GM23338 (cell line): Measurements from ENCODE around the gene USP3. TPM values are rescaled to one million over a fixed set of nuclear protein-coding genes. Genes with fewer than 3 reads are reported as not detected.

ENCODE experiments used
- ATAC-seq: fragments of 200-7000 bp; cut with Tn5 transposase; 3 replicates; pipeline ENCODE4 v1.9.1; 2020
- DNase-seq: peaks from one replicate; pipeline ENCODE4 v3.0.0-alpha.2; 2015; ENCODE audit warnings: low spot score
- H2AFZ ChIP-seq: fragments of 200-600 bp; sonication (generic); 2 replicates; pipeline ENCODE4 v1.8.0; 2016; ENCODE audit warnings: antibody characterized with exemption, mild to moderate bottlenecking, moderate library complexity
- H3F3A ChIP-seq: fragments of 200-600 bp; sonication (generic); replicated peaks from 2 replicates; pipeline ENCODE4 v1.8.0; 2017; ENCODE audit warnings: antibody characterized with exemption, mixed run types, low read depth
- H3K27ac ChIP-seq: fragments of 200-600 bp; sonication (generic); 2 replicates; pipeline ENCODE4 v1.6.1; 2016; ENCODE audit warnings: low read depth
- H3K27me3 ChIP-seq: fragments of 200-600 bp; sonication (generic); 2 replicates; pipeline ENCODE4 v1.8.0; 2016; ENCODE audit warnings: mild to moderate bottlenecking, mixed run types, moderate library complexity; ENCODE audit not compliant: insufficient read depth
- H3K36me3 ChIP-seq: fragments of 200-600 bp; sonication (generic); 2 replicates; pipeline ENCODE4 v1.8.0; 2016; ENCODE audit warnings: mild to moderate bottlenecking; ENCODE audit not compliant: insufficient read depth
- H3K4me1 ChIP-seq: fragments of 200-600 bp; sonication (generic); 2 replicates; pipeline ENCODE4 v1.8.0; 2016; ENCODE audit warnings: mild to moderate bottlenecking, moderate library complexity; ENCODE audit not compliant: insufficient read depth
- H3K4me2 ChIP-seq: fragments of 200-600 bp; sonication (generic); 2 replicates; pipeline ENCODE4 v1.7.1; 2017; ENCODE audit warnings: mixed run types
- H3K4me3 ChIP-seq: fragments of 200-600 bp; sonication (generic); 2 replicates; pipeline ENCODE4 v1.6.1; 2016; ENCODE audit warnings: mixed run types
- H3K79me2 ChIP-seq: fragments of 200-600 bp; sonication (generic); replicated peaks from 2 replicates; pipeline ENCODE4 v1.8.0; 2017; ENCODE audit warnings: mild to moderate bottlenecking; ENCODE audit not compliant: insufficient read depth
- H3K9me2 ChIP-seq: fragments of 200-600 bp; sonication (generic); 2 replicates; pipeline ENCODE4 v1.8.0; 2017; ENCODE audit not compliant: insufficient read depth
- H4K20me1 ChIP-seq: fragments of 200-600 bp; sonication (generic); replicated peaks from 2 replicates; pipeline ENCODE4 v1.8.0; 2017; ENCODE audit warnings: mild to moderate bottlenecking; ENCODE audit not compliant: insufficient read depth
- H3K27ac Mint-ChIP-seq: 2 replicates; pipeline ENCODE4 v1.8.0; 2020; ENCODE audit warnings: inconsistent platforms, mild to moderate bottlenecking, moderate library complexity, mixed read lengths
- H3K27me3 Mint-ChIP-seq: 3 replicates; pipeline ENCODE4 v1.8.0; 2022; ENCODE audit warnings: low read depth, mild to moderate bottlenecking, moderate library complexity, mixed read lengths, inconsistent platforms; ENCODE audit not compliant: insufficient read depth, poor library complexity
- H3K36me3 Mint-ChIP-seq: 3 replicates; pipeline ENCODE4 v1.8.0; 2021; ENCODE audit warnings: low read depth, mild to moderate bottlenecking, inconsistent platforms, moderate library complexity, mixed read lengths
- H3K4me1 Mint-ChIP-seq: 3 replicates; pipeline ENCODE4 v1.8.0; 2020; ENCODE audit warnings: mild to moderate bottlenecking, inconsistent platforms, mixed read lengths
- H3K4me3 Mint-ChIP-seq: 3 replicates; pipeline ENCODE4 v1.8.0; 2021; ENCODE audit warnings: moderate library complexity, mild to moderate bottlenecking, inconsistent platforms, mixed read lengths
- H3K9me3 Mint-ChIP-seq: 3 replicates; pipeline ENCODE4 v1.8.0; 2020; ENCODE audit warnings: moderate library complexity, mild to moderate bottlenecking, inconsistent platforms, mixed read lengths
- CREB1 ChIP-seq: fragments of 250-450 bp; sonication (Bioruptor Pico); IDR thresholded peaks from 2 replicates; pipeline ENCODE4 v1.5.0; 2020; ENCODE audit warnings: low read depth, mild to moderate bottlenecking, moderate library complexity
- CTCF ChIP-seq, 2 experiments: fragments of 200-600 bp in 1 of 2; sonication (generic) in 1 of 2; conservative IDR thresholded peaks; 2 replicates each; pipeline versions ENCODE4 v1.5.1 to v1.6.1; 2016 to 2017; ENCODE audit warnings: antibody characterized with exemption in 2 of 2, low read depth in 2 of 2, mild to moderate bottlenecking in 2 of 2, moderate library complexity in 1 of 2
- ETS1 ChIP-seq: IDR thresholded peaks from 2 replicates; pipeline ENCODE4 v1.6.1; 2016; ENCODE audit warnings: antibody characterized with exemption
- EZH2 ChIP-seq: fragments of 200-600 bp; sonication (generic); IDR thresholded peaks from one replicate; pipeline ENCODE4 v1.8.0; 2017; ENCODE audit warnings: antibody characterized with exemption, mild to moderate bottlenecking, low read depth; ENCODE audit not compliant: unreplicated experiment
- EZH2phosphoT487 ChIP-seq: fragments of 200-600 bp; sonication (generic); IDR thresholded peaks from one replicate; pipeline ENCODE4 v1.8.1; 2018; ENCODE audit warnings: antibody characterized with exemption; ENCODE audit not compliant: unreplicated experiment
- JUNB ChIP-seq: IDR thresholded peaks from one replicate; pipeline ENCODE4 v1.6.1; 2016; ENCODE audit warnings: antibody characterized with exemption; ENCODE audit not compliant: unreplicated experiment
- NANOG ChIP-seq: IDR thresholded peaks from 2 replicates; pipeline ENCODE4 v1.6.1; 2016; ENCODE audit warnings: antibody characterized with exemption, borderline replicate concordance
- POLR2AphosphoS5 ChIP-seq: IDR thresholded peaks from 2 replicates; pipeline ENCODE4 v1.6.1; 2016; ENCODE audit warnings: antibody characterized with exemption, low read depth
- REST ChIP-seq: IDR thresholded peaks from one replicate; pipeline ENCODE4 v1.6.1; 2018; ENCODE audit warnings: antibody characterized with exemption; ENCODE audit not compliant: unreplicated experiment
- STAT1 ChIP-seq: IDR thresholded peaks from one replicate; pipeline ENCODE4 v1.6.1; 2016; ENCODE audit warnings: antibody characterized with exemption; ENCODE audit not compliant: unreplicated experiment
- ZNF114 ChIP-seq: fragments of 250-450 bp; sonication (Bioruptor Pico); IDR thresholded peaks from 2 replicates; pipeline ENCODE4 v1.5.0; 2020; ENCODE audit warnings: mild to moderate bottlenecking, moderate library complexity
- ZNF331 ChIP-seq: fragments of 250-450 bp; sonication (Bioruptor Pico); IDR thresholded peaks from 2 replicates; pipeline ENCODE4 v1.5.0; 2020; ENCODE audit warnings: low read depth, mild to moderate bottlenecking, moderate library complexity
- ZNF462 ChIP-seq: fragments of 250-450 bp; sonication (Bioruptor Pico); IDR thresholded peaks from 2 replicates; pipeline ENCODE4 v1.5.0; 2020; ENCODE audit warnings: mild to moderate bottlenecking, moderate library complexity
- polyA plus RNA-seq: library from polyadenylated mRNA; unstranded; fragments of >200 nt; fragmentation: Nextera tagmentation; extraction: Ambion mirVana; gene quantifications from 2 replicates; pipeline ENCODE4 v1.2.1, GENCODE V29; 2016
- total RNA-seq: library from RNA; depleted of rRNA; stranded (reverse); fragments of >200 nt; shearing (Covaris generic); gene quantifications from 2 replicates; pipeline ENCODE4 v1.2.3, GENCODE V29; 2014

The USP3 gene
- total and polyA plus RNA-seq, 2 experiments from 2014 or later: 9.7 to 9.9 TPM

GRCh38 chr15:63530235-63530634 lies 25.8 kb downstream of the USP3 start:
- peaks cover 21% of the 10 kb centered on the region for H3K4me1 ChIP-seq
- H3K4me2 ChIP-seq: no peak overlapping the region
- TF ChIP-seq ZNF462 (CRISPR knock-in tag): no peak
- no peak for TF ChIP-seq STAT1
- TF ChIP-seq ZNF331 (CRISPR knock-in tag): no peak
- no peak for TF ChIP-seq POLR2AphosphoS5
- no peak for TF ChIP-seq NANOG
- no peak for TF ChIP-seq EZH2
- no peak for TF ChIP-seq EZH2phosphoT487
- no peak for TF ChIP-seq JUNB
- TF ChIP-seq CTCF (conservative IDR thresholded peaks at IDR 0.05; ENCODE audit: low read depth in 2 of 2): no peak
- TF ChIP-seq ETS1: no peak
- no peak for TF ChIP-seq REST
- no peak for TF ChIP-seq CREB1 (CRISPR knock-in tag)
- TF ChIP-seq ZNF114: no peak
- H4K20me1 ChIP-seq: no peaks in the 10 kb centered on the region; the same call in 1 of the 2 replicates
- ATAC-seq (no peak), DNase-seq (no peak)
- no peak overlapping the region for H2AFZ ChIP-seq
- H3K79me2 ChIP-seq: no peaks in the 10 kb centered on the region
- H3K27me3 Mint-ChIP-seq: peaks cover 6% of the 10 kb centered on the region
- peak overlapping the region; percentile 87 for H3K27ac Mint-ChIP-seq
- no peak overlapping the region for H3K27ac ChIP-seq
- no peaks in the 10 kb centered on the region for H3K27me3 ChIP-seq
- H3K36me3 ChIP-seq: no peaks in the 10 kb centered on the region
- no peaks in the 10 kb centered on the region for H3K9me3 Mint-ChIP-seq
- peaks cover 42% of the 10 kb centered on the region for H3K4me1 Mint-ChIP-seq
- no peak overlapping the region for H3K4me3 Mint-ChIP-seq
- H3K9me2 ChIP-seq: no peaks in the 10 kb centered on the region
- H3K36me3 Mint-ChIP-seq: no peaks in the 10 kb centered on the region
- H3F3A ChIP-seq: no peaks in the 10 kb centered on the region
- H3K4me3 ChIP-seq: no peak overlapping the region
